ENCODE results near the gene MICAL2. TPM values are rescaled to one million over a fixed set of nuclear protein-coding genes. Genes with fewer than 3 reads are reported as not detected.

Gene MICAL2
- total RNA-seq, 1 experiment from 2014 or later, result 37.4 TPM

GRCh38 chr11:12282676-12283075 is 172.3 kb downstream of the MICAL2 start:
- Histone ChIP-seq H2AFZ (ENCODE audit: low read depth, low read length, poor library complexity, severe bottlenecking) (no peak overlapping the region), H3K9me2 (ENCODE audit: insufficient read depth) (no peaks in the 10 kb centered on the region), H3K79me2 (ENCODE audit: insufficient read depth, low read length) (no peaks in the 10 kb centered on the region), H3K4me2 (ENCODE audit: low read length) (no peak overlapping the region), H3K9ac (ENCODE audit: low read length) (no peak overlapping the region), H3K9me3 (ENCODE audit: control insufficient read depth in 1 of 2, insufficient read depth in 1 of 2, low read depth in 1 of 2, low read length in 2 of 2) (no peaks in the 10 kb centered on the region), H3K36me3 (ENCODE audit: control insufficient read depth in 1 of 2, insufficient read depth in 2 of 2, low read length in 2 of 2) (no peaks in the 10 kb centered on the region), H3K4me3 (replicated peaks in 1 of 2; ENCODE audit: low read depth in 1 of 2, low read length in 2 of 2) (no peak overlapping the region), H3K4me1 (ENCODE audit: control insufficient read depth in 1 of 2, insufficient read depth in 2 of 2, low read length in 2 of 2) (peaks cover 17 to 37% of the 10 kb centered on the region in 2 experiments), H3K27ac (ENCODE audit: low read depth, low read length) (no peak overlapping the region), H4K20me1 (ENCODE audit: insufficient read depth) (no peaks in the 10 kb centered on the region), H3K27me3 (ENCODE audit: insufficient read depth, low read length) (no peaks in the 10 kb centered on the region)
- no peak for TF ChIP-seq REST (IDR thresholded peaks at IDR 0.05; ENCODE audit: low read depth)
- TF ChIP-seq SRF (IDR thresholded peaks at IDR 0.05; ENCODE audit: low read depth), result no peak
- no peak for TF ChIP-seq ATF3 (IDR thresholded peaks at IDR 0.05)
- no peak for TF ChIP-seq EZH2 (IDR thresholded peaks at IDR 0.05)
- no peak for TF ChIP-seq RAD21 (IDR thresholded peaks at IDR 0.05; ENCODE audit: low read depth)
- intact Hi-C loops (cut with micrococcal nuclease), result loop anchor here (2.0 to 5.0 kb wide), 2 partner anchors 352 to 485 kb away; no protein-coding TSS in a partner anchor
- ChIA-PET RAD21 (ENCODE audit: low non-redundant PET in 1 of 2, low total read pairs in 2 of 2, uncharacterized antibody in 2 of 2, unreplicated experiment in 2 of 2) (interaction anchor here (0.7 to 1.9 kb wide), 5 partner anchors 156 to 235 kb away, joined by 3 to 16 read pairs (median 5); no protein-coding TSS in a partner anchor), POLR2A (no interaction called here), CTCF (interaction anchor here (1.0 to 5.7 kb wide), 5 partner anchors 159 to 236 kb away, joined by 3 to 104 read pairs (median 10); no protein-coding TSS in a partner anchor)
- no TSS peak for BruUV-seq (replicated peaks)
- DNase-seq (ENCODE audit: low read depth, low spot score) (no peak), ATAC-seq (no peak)

Measured in HCT116 (cell line).